Neural cell (in vitro differentiated cells): ENCODE measurements around the gene ZNHIT6. TPM values are rescaled to one million over a fixed set of nuclear protein-coding genes. Genes with fewer than 3 reads are reported as not detected.

Experiments
- H2AFZ ChIP-seq: fragments of 200-600, 300-800 bp; sonication (generic), shearing (Covaris generic); 2 replicates; pipeline ENCODE4 v1.6.0; 2014; ENCODE audit warnings: low read depth, mild to moderate bottlenecking, antibody characterized with exemption, low read length, moderate library complexity
- H3F3A ChIP-seq: fragments of 200-600 bp; shearing (Covaris generic); 2 replicates; pipeline ENCODE4 v1.6.1; 2016; ENCODE audit warnings: mild to moderate bottlenecking, moderate library complexity, mixed read lengths, antibody characterized with exemption, low read length; ENCODE audit not compliant: insufficient read depth, poor library complexity, severe bottlenecking
- H3K27ac ChIP-seq: fragments of 200-600, 300-800 bp; sonication (generic), shearing (Covaris generic); 2 replicates; pipeline ENCODE4 v1.5.1; 2014; ENCODE audit warnings: mild to moderate bottlenecking, low read length, moderate library complexity
- H3K27me3 ChIP-seq: fragments of 300-800, 200-600 bp; sonication (generic), shearing (Covaris generic); 2 replicates; pipeline ENCODE4 v1.6.0; 2014; ENCODE audit warnings: mild to moderate bottlenecking, low read depth, low read length, moderate library complexity; ENCODE audit not compliant: insufficient read depth
- H3K36me3 ChIP-seq: fragments of 300-800, 200-600 bp; sonication (generic), shearing (Covaris generic); 2 replicates; pipeline ENCODE4 v1.5.1; 2014; ENCODE audit warnings: mild to moderate bottlenecking, antibody characterized with exemption, low read length, moderate library complexity; ENCODE audit not compliant: insufficient read depth
- H3K4me2 ChIP-seq: fragments of 300-800, 200-600 bp; sonication (generic), shearing (Covaris generic); 2 replicates; pipeline ENCODE4 v1.6.0; 2014; ENCODE audit warnings: mild to moderate bottlenecking, low read length
- H3K4me3 ChIP-seq: fragments of 300-800, 200-600 bp; sonication (generic), shearing (Covaris generic); 2 replicates; pipeline ENCODE4 v1.5.1; 2014; ENCODE audit warnings: mild to moderate bottlenecking, low read length, moderate library complexity
- H3K79me2 ChIP-seq: fragments of 200-600 bp; shearing (Covaris generic); replicated peaks from 2 replicates; pipeline ENCODE4 v1.6.0; 2014; ENCODE audit warnings: mild to moderate bottlenecking, low read length, moderate library complexity; ENCODE audit not compliant: insufficient read depth
- H3K9ac ChIP-seq: fragments of 300-800, 200-600 bp; sonication (generic), shearing (Covaris generic); 2 replicates; pipeline ENCODE4 v1.6.1; 2016; ENCODE audit warnings: mild to moderate bottlenecking, low read length, mixed read lengths
- H3K9me2 ChIP-seq: fragments of 200-600 bp; shearing (Covaris generic); 2 replicates; pipeline ENCODE4 v1.6.1; 2016; ENCODE audit warnings: mild to moderate bottlenecking, low read length, mixed read lengths; ENCODE audit not compliant: insufficient read depth
- H3K9me3 ChIP-seq: fragments of 200-600, 300-800 bp; sonication (generic), shearing (Covaris generic); 2 replicates; pipeline ENCODE4 v1.6.1; 2016; ENCODE audit warnings: mild to moderate bottlenecking, mixed run types, low read length, moderate library complexity, mixed read lengths
- H4K20me1 ChIP-seq: fragments of 200-600 bp; shearing (Covaris generic); 2 replicates; pipeline ENCODE4 v1.6.1; 2016; ENCODE audit warnings: mild to moderate bottlenecking, mixed run types; ENCODE audit not compliant: insufficient read depth
- CTCF ChIP-seq: fragments of 450-650 bp; IDR thresholded peaks from 2 replicates; pipeline ENCODE4 v1.5.1; 2014; ENCODE audit warnings: antibody characterized with exemption, mild to moderate bottlenecking, moderate library complexity; ENCODE audit not compliant: poor library complexity, severe bottlenecking
- EP300 ChIP-seq: fragments of 450-650 bp; conservative IDR thresholded peaks from 2 replicates; pipeline ENCODE4 v1.6.1; 2014; ENCODE audit warnings: antibody characterized with exemption, mild to moderate bottlenecking, moderate library complexity; ENCODE audit not compliant: poor library complexity, severe bottlenecking
- EZH2 ChIP-seq: fragments of 200-600, 300-800 bp; shearing (Covaris generic), sonication (generic); IDR thresholded peaks from 2 replicates; pipeline ENCODE4 v1.6.1; 2014; ENCODE audit warnings: antibody characterized with exemption, low read length, borderline replicate concordance, mild to moderate bottlenecking; ENCODE audit not compliant: insufficient read depth, poor library complexity, severe bottlenecking
- MXI1 ChIP-seq: fragments of 450-650 bp; conservative IDR thresholded peaks from 2 replicates; pipeline ENCODE4 v1.6.1; 2014; ENCODE audit warnings: antibody characterized with exemption, mild to moderate bottlenecking; ENCODE audit not compliant: poor library complexity, severe bottlenecking
- POLR2AphosphoS5 ChIP-seq: IDR thresholded peaks from 2 replicates; pipeline ENCODE4 v1.6.1; 2012
- RAD21 ChIP-seq: fragments of 450-650 bp; conservative IDR thresholded peaks from 2 replicates; pipeline ENCODE4 v1.6.1; 2014; ENCODE audit warnings: antibody characterized with exemption, mild to moderate bottlenecking, moderate library complexity
- SMC3 ChIP-seq: fragments of 450-650 bp; conservative IDR thresholded peaks from 2 replicates; pipeline ENCODE4 v1.6.1; 2014; ENCODE audit warnings: antibody characterized with exemption, mild to moderate bottlenecking, moderate library complexity; ENCODE audit not compliant: poor library complexity
- TAF1 ChIP-seq: IDR thresholded peaks from 2 replicates; pipeline ENCODE4 v1.6.1; 2012; ENCODE audit warnings: low read depth
- polyA plus RNA-seq: library from polyadenylated mRNA; depleted of rRNA; stranded (reverse); fragments of >200 nt; gene quantifications from 2 replicates; pipeline ENCODE4 v1.2.3, GENCODE V29; 2014
- TF ChIP-seq, protein P1 (sequence below): IDR thresholded peaks from 2 replicates; pipeline ENCODE4 v1.6.1; 2012; ENCODE audit warnings: borderline replicate concordance

Gene ZNHIT6
- polyA plus RNA-seq, 1 donor from 2014 or later, result 16.6 TPM

GRCh38 chr1:85621430-85621829 is 86.8 kb downstream of the ZNHIT6 start:
- H3K79me2 ChIP-seq, result no peaks in the 10 kb centered on the region

DNA sequence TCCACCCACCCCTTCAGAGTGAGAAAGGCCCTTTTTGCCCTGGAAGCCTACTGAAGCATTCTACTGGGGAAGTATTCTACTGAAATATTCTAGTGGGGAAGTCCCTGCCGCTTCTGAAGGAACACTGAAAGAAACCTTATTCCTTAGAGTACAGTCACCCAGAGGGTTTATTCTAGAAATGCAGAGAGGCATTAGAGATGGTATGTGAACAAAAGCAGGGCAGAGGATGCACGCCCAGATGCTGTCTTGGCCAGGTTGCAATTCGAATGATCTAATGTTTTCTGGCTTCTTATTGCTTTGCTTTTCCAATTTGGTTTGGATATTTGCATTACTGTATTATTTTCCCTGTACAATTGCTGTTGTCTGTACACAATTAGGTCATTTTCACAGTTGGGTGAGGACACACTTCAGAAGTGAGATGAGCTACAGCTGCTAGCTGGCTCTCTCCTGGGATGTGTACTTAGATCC is 90.6 kb downstream of the ZNHIT6 start:
- H3F3A ChIP-seq, result no peaks in the 10 kb centered on the region
- no peaks in the 10 kb centered on the region for H4K20me1 ChIP-seq
- H3K9me2 ChIP-seq, result no peaks in the 10 kb centered on the region
- no peak overlapping the region for H2AFZ ChIP-seq
- no peak overlapping the region for H3K27ac ChIP-seq
- no peak overlapping the region for H3K4me3 ChIP-seq
- TF ChIP-seq EZH2 (no peak), SMC3 (no peak), CTCF (no peak), TAF1 (no peak), RAD21 (no peak), MXI1 (no peak), POLR2AphosphoS5 (no peak), EP300 (no peak)
- TF ChIP-seq, protein P1, sequence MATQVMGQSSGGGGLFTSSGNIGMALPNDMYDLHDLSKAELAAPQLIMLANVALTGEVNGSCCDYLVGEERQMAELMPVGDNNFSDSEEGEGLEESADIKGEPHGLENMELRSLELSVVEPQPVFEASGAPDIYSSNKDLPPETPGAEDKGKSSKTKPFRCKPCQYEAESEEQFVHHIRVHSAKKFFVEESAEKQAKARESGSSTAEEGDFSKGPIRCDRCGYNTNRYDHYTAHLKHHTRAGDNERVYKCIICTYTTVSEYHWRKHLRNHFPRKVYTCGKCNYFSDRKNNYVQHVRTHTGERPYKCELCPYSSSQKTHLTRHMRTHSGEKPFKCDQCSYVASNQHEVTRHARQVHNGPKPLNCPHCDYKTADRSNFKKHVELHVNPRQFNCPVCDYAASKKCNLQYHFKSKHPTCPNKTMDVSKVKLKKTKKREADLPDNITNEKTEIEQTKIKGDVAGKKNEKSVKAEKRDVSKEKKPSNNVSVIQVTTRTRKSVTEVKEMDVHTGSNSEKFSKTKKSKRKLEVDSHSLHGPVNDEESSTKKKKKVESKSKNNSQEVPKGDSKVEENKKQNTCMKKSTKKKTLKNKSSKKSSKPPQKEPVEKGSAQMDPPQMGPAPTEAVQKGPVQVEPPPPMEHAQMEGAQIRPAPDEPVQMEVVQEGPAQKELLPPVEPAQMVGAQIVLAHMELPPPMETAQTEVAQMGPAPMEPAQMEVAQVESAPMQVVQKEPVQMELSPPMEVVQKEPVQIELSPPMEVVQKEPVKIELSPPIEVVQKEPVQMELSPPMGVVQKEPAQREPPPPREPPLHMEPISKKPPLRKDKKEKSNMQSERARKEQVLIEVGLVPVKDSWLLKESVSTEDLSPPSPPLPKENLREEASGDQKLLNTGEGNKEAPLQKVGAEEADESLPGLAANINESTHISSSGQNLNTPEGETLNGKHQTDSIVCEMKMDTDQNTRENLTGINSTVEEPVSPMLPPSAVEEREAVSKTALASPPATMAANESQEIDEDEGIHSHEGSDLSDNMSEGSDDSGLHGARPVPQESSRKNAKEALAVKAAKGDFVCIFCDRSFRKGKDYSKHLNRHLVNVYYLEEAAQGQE, result no peak
- no peaks in the 10 kb centered on the region for H3K9me3 ChIP-seq
- no peaks in the 10 kb centered on the region for H3K27me3 ChIP-seq
- no peak overlapping the region for H3K4me2 ChIP-seq
- no peaks in the 10 kb centered on the region for H3K36me3 ChIP-seq
- H3K79me2 ChIP-seq, result no peaks in the 10 kb centered on the region
- no peak overlapping the region for H3K9ac ChIP-seq

More at GRCh38 chr1:85621430-85621829, 86.8 kb downstream of the ZNHIT6 start:
- H3K27ac ChIP-seq, result no peak overlapping the region
- no peak overlapping the region for H2AFZ ChIP-seq
- H3K4me2 ChIP-seq, result no peak overlapping the region
- no peak overlapping the region for H3K4me3 ChIP-seq
- no peaks in the 10 kb centered on the region for H3K36me3 ChIP-seq
- no peaks in the 10 kb centered on the region for H3F3A ChIP-seq
- no peaks in the 10 kb centered on the region for H3K27me3 ChIP-seq
- H3K9me2 ChIP-seq, result no peaks in the 10 kb centered on the region
- H3K9me3 ChIP-seq, result no peaks in the 10 kb centered on the region
- no peak overlapping the region for H3K9ac ChIP-seq
- H4K20me1 ChIP-seq, result no peaks in the 10 kb centered on the region
- no peak for TF ChIP-seq EZH2
- no peak for TF ChIP-seq RAD21
